Colonic mucosa (tissue), 4 donors: Measurements from ENCODE around the gene RBFA. TPM values are rescaled to one million over a fixed set of nuclear protein-coding genes. Genes with fewer than 3 reads are reported as not detected.
"Not testable (repeated sequence)": the region's sequence is repeated elsewhere in the genome, so short reads cannot be mapped to it uniquely, and the experiment has no call there.

ENCODE experiments used
- DNase-seq: peaks from one replicate; pipeline ENCODE4 v3.0.0-alpha.2; 2020
- H3K27ac ChIP-seq: fragments of 200-600 bp; one replicate; pipeline ENCODE4 v1.8.0; 2021
- H3K27me3 ChIP-seq: fragments of 200-600 bp; one replicate; pipeline ENCODE4 v1.8.0; 2021
- H3K36me3 ChIP-seq: fragments of 200-600 bp; one replicate; pipeline ENCODE4 v1.8.0; 2021
- H3K4me1 ChIP-seq: fragments of 200-600 bp; one replicate; pipeline ENCODE4 v1.8.0; 2021; ENCODE audit warnings: mild to moderate bottlenecking
- H3K4me3 ChIP-seq: fragments of 200-600 bp; one replicate; pipeline ENCODE4 v1.8.0; 2021
- H3K9ac ChIP-seq, 2 donors: one replicate each; pipeline ENCODE4 v1.7.0; 2013; ENCODE audit warnings: control low read depth in 2 of 2, low read depth in 2 of 2, low read length in 2 of 2
- H3K9me3 ChIP-seq: fragments of 200-600 bp; one replicate; pipeline ENCODE4 v1.8.0; 2021
- intact Hi-C: fragments of 100-400 bp; cut with DNase I; formaldehyde crosslinking; loops from one replicate; pipeline ENCODE4 v1.14.1; 2022
- total RNA-seq, 2 donors: library from RNA; stranded (reverse); fragmentation: NEBNext Ultra II Directional in 1 of 2; extraction: Animal tissue kit (Norgen Biotek cat#: 25700) in 1 of 2; gene quantifications; one replicate each; pipeline ENCODE4 v1.2.1, GENCODE V29; 2021
- TF ChIP-seq, protein P1 (sequence below): fragments of 200-600 bp; IDR thresholded peaks from one replicate; pipeline ENCODE4 v1.8.0; 2022; ENCODE audit warnings: antibody characterized with exemption, mild to moderate bottlenecking
- donor health status: healthy.
- donor health status: DM: no; HTN: no; CAD: no.
- donor health status: DM: no; HTN: no; CAD: no.

RBFA gene
- total RNA-seq, 2 donors from 2014 or later = 16.3 to 18.4 TPM

DNA sequence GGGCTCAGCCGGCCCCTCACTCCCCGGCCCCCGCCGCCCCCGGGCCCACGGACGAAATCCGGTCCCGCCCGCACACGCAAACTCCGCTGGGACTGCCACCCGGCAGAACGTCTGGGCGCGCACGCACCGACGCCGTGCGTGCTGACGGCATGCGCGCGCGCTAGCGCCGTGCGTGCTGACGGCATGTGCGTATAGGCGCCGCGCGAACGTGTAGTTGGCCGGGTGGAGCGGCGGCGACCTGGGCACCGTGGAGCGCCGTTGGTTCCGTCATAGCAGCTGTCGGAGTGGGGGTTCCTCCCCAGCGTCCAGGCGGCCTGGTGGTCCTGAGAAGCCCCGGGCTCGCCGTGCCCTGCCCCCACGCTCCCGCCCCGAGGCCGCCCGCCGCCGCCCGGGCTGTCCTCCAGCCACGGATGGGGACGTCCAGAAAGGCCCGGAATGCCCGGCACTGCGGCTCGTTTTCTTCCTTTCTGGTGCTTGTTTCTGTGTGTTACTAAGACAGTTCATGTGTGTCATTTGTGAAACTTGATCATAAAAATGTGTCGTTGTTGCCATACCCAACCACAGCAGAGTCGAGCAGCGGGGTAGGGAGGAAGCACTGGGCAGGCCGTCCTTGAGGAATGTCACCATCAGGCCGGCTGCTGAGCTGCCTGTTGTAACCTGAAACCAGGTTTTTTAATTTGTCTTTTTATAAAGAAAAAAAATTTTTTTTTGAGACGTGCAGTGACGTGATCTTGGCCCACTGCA is 45.6 kb upstream of the RBFA start, which contains the start of gene TXNL4A:
Gene TXNL4A (minus strand): TSS at position 113 of the 744 bp plus-strand sequence. CDS start 171 bp downstream, outside the sequence.
- no peaks in the 10 kb centered on the region for H3K27me3 ChIP-seq
- peak; percentile 85 for DNase-seq
- no peaks in the 10 kb centered on the region for H3K9me3 ChIP-seq
- H3K36me3 ChIP-seq = no peaks in the 10 kb centered on the region
- TF ChIP-seq, protein P1, sequence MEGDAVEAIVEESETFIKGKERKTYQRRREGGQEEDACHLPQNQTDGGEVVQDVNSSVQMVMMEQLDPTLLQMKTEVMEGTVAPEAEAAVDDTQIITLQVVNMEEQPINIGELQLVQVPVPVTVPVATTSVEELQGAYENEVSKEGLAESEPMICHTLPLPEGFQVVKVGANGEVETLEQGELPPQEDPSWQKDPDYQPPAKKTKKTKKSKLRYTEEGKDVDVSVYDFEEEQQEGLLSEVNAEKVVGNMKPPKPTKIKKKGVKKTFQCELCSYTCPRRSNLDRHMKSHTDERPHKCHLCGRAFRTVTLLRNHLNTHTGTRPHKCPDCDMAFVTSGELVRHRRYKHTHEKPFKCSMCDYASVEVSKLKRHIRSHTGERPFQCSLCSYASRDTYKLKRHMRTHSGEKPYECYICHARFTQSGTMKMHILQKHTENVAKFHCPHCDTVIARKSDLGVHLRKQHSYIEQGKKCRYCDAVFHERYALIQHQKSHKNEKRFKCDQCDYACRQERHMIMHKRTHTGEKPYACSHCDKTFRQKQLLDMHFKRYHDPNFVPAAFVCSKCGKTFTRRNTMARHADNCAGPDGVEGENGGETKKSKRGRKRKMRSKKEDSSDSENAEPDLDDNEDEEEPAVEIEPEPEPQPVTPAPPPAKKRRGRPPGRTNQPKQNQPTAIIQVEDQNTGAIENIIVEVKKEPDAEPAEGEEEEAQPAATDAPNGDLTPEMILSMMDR = no peak
- peak within 1 kb of the TSS; percentile 92 to 94 for H3K9ac ChIP-seq
- intact Hi-C loops = loop anchor here (10.0 kb wide), 1 partner anchor 54 kb away; no protein-coding TSS in a partner anchor
- H3K4me3 ChIP-seq = peak within 1 kb of the TSS; percentile 89
- peaks cover 14% of the 10 kb centered on the region for H3K4me1 ChIP-seq
- peak within 1 kb of the TSS; percentile 85 for H3K27ac ChIP-seq

DNA sequence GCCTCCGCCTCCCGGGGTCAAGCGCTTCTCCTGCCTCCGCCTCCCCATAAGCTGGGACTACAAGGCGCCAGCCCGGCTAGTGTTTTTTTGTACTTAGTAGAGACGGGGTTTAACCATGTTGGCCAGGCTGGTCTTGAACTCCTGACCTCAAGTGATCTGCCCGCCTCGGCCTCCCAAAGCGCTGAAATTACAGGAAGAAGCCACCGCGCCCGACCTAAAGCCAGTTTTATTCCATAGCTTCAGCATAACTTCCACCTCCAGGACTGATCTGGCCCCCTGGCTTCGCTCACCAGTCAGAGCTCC is 45.1 kb upstream of the RBFA start:
- Histone ChIP-seq H3K4me1 (peaks cover 14% of the 10 kb centered on the region), H3K36me3 (no peaks in the 10 kb centered on the region), H3K4me3 (peak overlapping the region; percentile 89), H3K9me3 (no peaks in the 10 kb centered on the region), H3K9ac (peak overlapping the region; percentile 92 to 94), H3K27me3 (no peaks in the 10 kb centered on the region), H3K27ac (peak overlapping the region; percentile 85)
- intact Hi-C loops = loop anchor here (10.0 kb wide), 1 partner anchor 54 kb away; no protein-coding TSS in a partner anchor
- TF ChIP-seq, protein P1 = no peak
- no peak for DNase-seq

DNA sequence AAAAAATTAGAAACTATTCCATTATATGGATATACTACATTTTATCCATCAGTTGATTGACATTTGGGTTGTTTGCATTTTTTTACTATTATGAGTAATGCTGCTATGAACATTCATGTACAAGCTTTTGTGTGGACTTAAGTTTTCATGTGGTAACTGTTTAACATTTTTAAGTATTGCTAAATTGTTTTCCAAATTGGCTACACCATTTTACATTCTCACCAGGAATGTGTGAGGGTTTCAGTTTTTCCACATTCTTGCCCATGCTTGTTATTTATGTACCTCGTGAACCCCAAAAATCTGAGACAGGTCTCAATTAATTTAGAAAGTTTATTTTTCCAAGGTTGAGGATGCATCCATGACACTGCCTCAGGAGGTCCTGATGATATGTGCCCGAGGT is 42.7 kb upstream of the RBFA start:
- Histone ChIP-seq H3K9me3 (no peaks in the 10 kb centered on the region), H3K27me3 (no peaks in the 10 kb centered on the region), H3K4me3 (no peak overlapping the region), H3K36me3 (no peaks in the 10 kb centered on the region), H3K9ac (no peak overlapping the region), H3K4me1 (peaks cover 12% of the 10 kb centered on the region), H3K27ac (no peak overlapping the region)
- TF ChIP-seq, protein P1 = no peak
- intact Hi-C loops = no loop called here
- no peak for DNase-seq

DNA sequence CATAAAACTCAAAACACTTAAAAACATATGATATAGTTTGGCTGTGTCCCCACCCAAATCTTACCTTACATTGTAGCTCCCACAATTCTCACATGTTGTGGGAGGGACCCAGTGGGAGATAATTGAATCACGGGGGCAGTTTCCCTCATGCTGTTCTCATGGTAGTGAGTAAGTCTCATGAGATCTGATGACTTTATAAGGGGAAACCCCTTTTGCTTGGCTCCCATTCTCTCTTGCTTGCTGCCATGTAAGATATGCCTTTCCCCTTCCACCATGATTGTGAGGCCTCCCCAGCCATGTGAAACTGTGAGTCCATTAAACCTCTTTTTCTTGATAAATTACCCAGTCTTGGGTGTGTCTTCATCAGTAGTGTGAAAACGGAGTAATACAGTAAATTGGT is 34.5 kb upstream of the RBFA start:
- H3K4me1 ChIP-seq, intact Hi-C loops, DNase-seq, H3K27ac ChIP-seq, H3K9me3 ChIP-seq, H3K9ac ChIP-seq, H3K27me3 ChIP-seq, H3K4me3 ChIP-seq, H3K36me3 ChIP-seq: not testable (repeated sequence)

DNA sequence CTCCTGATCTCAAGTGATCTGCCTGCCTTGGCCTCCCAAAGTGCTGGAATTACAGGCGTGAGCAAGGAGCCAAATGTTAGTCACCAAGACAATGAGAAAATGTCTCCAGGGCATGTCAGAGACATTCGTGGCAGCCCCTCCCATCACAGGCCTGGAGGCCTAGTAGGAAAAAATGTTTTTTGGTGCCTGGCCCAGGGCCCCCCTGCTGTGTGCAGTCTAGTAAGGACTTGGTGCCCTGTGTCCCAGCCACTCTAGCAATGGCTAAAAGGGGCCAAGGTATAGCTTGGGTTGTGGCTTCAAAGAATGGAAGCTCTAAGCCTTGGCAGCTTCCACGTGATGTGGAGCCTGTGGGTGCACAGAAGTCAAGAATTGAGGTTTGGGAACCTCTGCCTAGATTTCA is 33.4 kb upstream of the RBFA start:
- H3K36me3 ChIP-seq = no peaks in the 10 kb centered on the region
- intact Hi-C loops = no loop called here
- no peak overlapping the region for H3K9ac ChIP-seq
- H3K9me3 ChIP-seq = no peaks in the 10 kb centered on the region
- no peak overlapping the region for H3K27ac ChIP-seq
- TF ChIP-seq, protein P1 = no peak
- H3K4me1 ChIP-seq = no peaks in the 10 kb centered on the region
- DNase-seq = no peak
- H3K4me3 ChIP-seq = no peak overlapping the region
- H3K27me3 ChIP-seq = no peaks in the 10 kb centered on the region

DNA sequence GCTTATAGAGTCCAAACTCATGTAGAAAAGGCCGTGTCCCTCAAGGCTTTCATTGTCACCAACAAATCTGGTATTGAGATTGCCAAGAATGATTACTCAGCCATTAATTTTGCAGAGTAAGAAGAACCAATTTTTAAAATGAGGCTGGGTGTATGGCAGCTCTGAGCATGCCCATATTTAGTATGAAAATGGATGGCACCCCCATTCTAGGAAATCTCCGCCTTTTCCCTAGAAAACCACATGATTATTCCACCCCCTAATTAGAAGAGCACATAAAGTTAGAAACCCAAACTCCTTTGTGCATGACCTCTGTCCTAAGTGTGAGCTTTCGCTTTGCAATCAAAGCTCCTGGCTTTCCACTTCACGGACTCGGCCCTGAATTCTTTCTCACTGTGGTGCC is 31.8 kb upstream of the RBFA start:
- TF ChIP-seq, protein P1 = no peak
- no peak overlapping the region for H3K9ac ChIP-seq
- H3K36me3 ChIP-seq = no peaks in the 10 kb centered on the region
- H3K4me3 ChIP-seq = no peak overlapping the region
- DNase-seq = no peak
- H3K4me1 ChIP-seq = no peaks in the 10 kb centered on the region
- no peaks in the 10 kb centered on the region for H3K9me3 ChIP-seq
- intact Hi-C loops = no loop called here
- H3K27ac ChIP-seq = no peak overlapping the region
- H3K27me3 ChIP-seq = no peaks in the 10 kb centered on the region
